DMS153 treated with DMSO at 0.1 percent for 48 hours (cell line): Measurements from ENCODE around the gene SLC28A1.
"Not testable (repeated sequence)": the region's sequence is repeated elsewhere in the genome, so short reads cannot be mapped to it uniquely, and the experiment has no call there.

ENCODE experiments used
- DNase-seq: peaks from one replicate; lab custom pipeline; 2025; ENCODE audit not compliant: unreplicated experiment; lab: John Stamatoyannopoulos, UW

The SLC28A1 gene, protein sequence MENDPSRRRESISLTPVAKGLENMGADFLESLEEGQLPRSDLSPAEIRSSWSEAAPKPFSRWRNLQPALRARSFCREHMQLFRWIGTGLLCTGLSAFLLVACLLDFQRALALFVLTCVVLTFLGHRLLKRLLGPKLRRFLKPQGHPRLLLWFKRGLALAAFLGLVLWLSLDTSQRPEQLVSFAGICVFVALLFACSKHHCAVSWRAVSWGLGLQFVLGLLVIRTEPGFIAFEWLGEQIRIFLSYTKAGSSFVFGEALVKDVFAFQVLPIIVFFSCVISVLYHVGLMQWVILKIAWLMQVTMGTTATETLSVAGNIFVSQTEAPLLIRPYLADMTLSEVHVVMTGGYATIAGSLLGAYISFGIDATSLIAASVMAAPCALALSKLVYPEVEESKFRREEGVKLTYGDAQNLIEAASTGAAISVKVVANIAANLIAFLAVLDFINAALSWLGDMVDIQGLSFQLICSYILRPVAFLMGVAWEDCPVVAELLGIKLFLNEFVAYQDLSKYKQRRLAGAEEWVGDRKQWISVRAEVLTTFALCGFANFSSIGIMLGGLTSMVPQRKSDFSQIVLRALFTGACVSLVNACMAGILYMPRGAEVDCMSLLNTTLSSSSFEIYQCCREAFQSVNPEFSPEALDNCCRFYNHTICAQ

GRCh38 chr15:84883916-84884781 is at the start of gene SLC28A1:
Gene SLC28A1, plus strand, starts transcription at chr15:84884662. Its CDS starts 3,099 bp downstream, at chr15:84887761.
- DNase-seq: no peak

DNA sequence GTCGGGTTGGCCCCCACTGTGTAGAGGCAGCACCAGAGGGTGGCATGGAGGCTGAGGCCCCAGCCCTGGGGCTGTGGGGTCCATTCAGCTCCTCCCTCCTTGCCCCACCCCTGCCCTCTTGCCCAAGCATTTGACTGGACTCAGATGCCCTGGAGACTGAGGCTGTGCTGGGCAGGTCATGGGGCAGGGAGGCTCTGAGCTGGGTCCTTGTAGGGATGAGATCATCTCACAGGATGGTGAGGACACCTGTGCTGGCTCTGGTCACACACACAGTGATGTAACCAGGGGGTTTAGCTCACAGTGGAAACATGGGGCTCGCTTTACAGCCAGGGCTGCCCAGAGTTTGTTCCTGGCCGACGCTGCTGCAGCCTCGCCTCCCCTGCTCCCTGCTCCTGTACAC is 49.5 kb upstream of the SLC28A1 start:
- DNase-seq: no peak

DNA sequence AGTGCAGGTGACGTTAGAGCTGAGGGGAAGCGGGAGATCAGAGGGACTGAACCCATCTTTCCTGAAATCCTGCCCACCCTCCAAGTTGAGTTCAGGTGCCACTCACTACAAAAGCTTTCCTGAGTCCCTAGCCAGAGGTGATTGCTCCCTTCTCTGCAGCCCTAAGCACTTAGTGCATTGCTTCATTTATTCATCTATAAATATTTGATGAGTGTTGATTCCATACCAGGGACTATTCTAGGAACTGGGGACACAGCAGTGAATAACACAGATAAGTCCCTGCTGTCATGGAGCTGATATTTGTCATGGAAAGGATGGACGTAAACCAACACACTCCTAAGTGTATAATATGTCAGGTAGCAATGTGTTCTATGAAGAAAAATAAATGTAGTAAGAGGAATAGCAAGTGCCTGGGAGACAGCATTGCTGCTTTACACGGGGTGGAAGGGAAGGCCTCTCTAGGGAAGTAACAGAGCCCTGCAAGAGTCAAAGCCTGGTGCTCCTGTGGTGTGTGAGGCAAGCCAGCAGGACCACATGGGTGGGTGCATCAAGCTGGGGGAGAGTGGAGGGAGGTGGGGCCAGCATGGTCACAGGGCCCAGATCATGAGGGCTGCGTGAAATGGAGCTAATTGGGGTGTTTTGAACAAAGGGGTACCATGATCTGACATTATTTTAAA is 48.7 kb upstream of the SLC28A1 start:
- DNase-seq: no peak

GRCh38 chr15:84836844-84837243 is 47.6 kb upstream of the SLC28A1 start:
- no peak for DNase-seq

DNA sequence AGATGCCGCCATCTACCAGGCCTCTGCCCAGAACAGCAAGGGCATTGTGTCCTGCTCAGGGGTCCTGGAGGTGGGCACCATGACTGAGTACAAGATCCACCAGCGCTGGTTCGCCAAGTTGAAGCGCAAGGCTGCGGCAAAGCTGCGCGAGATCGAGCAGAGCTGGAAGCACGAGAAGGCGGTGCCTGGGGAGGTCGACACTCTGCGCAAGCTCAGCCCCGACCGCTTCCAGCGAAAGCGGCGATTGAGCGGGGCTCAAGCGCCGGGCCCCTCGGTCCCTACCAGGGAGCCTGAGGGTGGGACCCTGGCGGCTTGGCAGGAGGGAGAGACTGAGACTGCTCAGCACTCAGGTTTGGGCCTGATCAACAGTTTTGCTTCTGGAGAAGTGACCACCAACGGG is 44.7 kb upstream of the SLC28A1 start:
- DNase-seq: no peak

DNA sequence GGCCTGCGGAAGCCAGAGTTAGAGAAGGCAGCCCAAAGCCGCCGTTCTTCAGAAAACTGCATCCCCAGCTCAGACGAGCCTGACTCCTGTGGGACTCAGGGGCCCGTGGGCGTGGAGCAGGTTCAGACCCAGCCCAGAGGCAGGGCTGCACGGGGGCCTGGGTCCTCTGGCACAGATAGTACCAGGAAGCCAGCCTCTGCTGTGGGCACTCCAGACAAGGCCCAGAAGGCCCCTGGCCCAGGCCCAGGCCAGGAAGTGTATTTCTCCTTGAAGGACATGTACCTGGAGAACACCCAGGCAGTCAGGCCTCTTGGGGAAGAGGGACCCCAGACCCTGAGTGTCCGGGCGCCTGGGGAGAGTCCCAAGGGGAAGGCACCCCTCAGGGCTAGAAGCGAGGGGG is 44.2 kb upstream of the SLC28A1 start:
- DNase-seq: no peak

DNA sequence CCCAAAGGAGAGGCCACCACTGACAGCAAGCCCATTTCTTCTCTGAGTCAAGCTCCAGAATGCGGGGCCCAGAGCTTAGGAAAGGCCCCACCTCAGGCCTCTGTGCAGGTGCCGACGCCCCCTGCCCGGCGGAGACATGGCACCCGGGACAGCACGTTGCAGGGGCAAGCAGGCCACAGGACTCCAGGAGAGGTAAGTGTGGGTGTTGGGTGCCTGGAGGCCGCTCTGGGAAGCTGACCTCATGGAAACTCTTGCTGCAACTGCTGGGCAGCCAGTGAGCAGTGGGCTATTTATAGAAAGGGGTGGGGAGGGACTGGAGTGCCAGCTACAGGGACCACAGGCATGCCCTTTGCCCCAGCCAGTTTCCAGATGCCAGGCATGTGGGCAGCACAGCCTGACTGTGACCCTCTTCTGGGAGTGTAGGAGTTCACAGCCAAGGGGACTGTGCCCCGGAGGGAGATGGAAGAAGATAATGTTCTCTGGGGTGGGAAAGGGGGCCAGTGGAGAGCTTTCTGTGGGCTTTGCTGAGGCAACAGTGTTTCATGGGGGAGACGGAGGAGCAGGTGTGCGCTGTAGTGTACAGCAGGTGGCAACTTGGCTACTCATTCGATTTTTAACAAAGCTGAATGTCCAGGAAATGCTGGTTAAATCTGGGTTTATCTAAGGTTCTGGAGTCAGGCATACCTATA is 43.6 kb upstream of the SLC28A1 start:
- DNase-seq: no peak

- no peak for DNase-seq
These were observed 41.7 kb upstream of the SLC28A1 start for GRCh38 chr15:84842781-84843180.

GRCh38 chr15:84844964-84845363 is 39.5 kb upstream of the SLC28A1 start:
- no peak for DNase-seq

- not testable (repeated sequence) for DNase-seq
These were observed 38.8 kb upstream of the SLC28A1 start for GRCh38 chr15:84845631-84846030.

DNA sequence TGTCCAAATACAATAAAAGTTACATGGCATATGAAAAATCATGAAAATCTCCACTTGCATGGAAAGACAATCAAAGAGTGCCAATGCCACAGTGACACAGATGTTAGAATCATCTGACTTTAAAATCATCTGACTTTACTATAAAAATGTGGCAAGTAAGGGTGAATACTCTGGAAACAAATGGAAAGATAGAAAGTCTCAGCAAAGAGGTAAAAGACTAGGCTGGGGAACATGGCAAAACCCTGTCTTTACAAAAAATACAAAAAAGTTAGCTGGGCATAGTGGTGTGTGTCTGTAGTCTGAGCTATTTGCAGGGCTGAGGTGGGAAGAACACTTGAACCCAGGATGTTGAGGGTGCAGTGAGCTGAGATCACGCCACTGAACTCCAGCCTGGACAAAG is 38.2 kb upstream of the SLC28A1 start:
- no peak for DNase-seq

DNA sequence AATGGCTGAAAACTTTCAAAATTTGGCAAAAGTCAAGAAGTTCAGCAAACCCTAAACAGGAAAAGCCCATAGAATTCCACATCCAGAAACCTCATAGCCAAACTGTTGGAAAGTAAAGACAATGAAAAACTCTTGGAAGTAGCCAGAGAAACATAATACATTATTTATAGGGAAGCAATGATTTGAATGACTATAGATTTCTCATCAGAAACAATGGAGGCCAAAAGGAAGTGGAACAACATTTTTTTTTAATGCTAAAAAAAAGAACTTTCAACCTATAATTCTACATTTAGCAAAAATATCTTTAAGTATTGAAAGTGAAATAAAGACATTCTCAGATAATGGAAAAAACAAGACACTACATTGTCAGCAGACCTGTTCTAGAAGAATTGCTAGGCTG is 37.1 kb upstream of the SLC28A1 start:
- no peak for DNase-seq

DNA sequence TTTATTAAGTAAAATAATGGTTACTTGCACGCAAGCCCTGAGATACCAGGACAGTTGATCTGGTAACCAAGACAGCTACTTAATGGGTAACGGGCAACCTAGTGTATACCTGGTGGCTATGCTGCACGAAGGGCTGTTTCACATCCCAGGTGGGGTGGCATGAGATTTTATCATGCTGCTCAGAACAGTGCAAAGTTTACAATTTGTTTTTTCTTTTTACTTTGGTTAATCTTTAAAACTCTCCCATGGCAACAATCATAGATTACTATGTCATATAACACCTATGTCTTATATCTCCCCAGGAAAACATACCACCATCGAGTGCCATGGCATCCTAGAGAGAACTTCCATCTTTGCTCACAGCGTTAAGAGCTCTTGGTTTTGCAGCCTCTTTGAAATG is 32.2 kb upstream of the SLC28A1 start:
- no peak for DNase-seq

- no peak for DNase-seq
These were observed 29.3 kb upstream of the SLC28A1 start for GRCh38 chr15:84855136-84855535.

DNA sequence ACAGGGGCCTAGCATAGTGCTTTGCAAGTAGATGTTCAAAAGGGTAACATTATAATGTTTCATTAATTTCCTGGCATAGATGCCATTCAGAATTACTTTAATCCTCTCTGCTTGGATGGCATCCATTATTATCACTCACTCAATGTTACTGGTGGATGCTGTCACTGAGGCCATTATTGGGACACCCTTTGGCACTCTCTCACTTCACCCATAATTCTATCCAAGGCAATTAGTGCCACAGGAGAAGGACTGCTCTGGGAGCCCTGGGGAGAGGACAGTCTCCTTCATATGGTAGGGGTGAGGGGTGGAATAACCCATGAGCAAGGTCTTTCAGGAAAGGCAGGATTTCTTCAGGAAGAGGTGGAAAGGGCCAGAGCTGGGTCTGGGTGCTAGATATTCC is 28.7 kb upstream of the SLC28A1 start:
- DNase-seq: no peak

GRCh38 chr15:84856731-84857417 is 27.6 kb upstream of the SLC28A1 start:
- DNase-seq: no peak

GRCh38 chr15:84857418-84858004 is 27.0 kb upstream of the SLC28A1 start:
- no peak for DNase-seq

DNA sequence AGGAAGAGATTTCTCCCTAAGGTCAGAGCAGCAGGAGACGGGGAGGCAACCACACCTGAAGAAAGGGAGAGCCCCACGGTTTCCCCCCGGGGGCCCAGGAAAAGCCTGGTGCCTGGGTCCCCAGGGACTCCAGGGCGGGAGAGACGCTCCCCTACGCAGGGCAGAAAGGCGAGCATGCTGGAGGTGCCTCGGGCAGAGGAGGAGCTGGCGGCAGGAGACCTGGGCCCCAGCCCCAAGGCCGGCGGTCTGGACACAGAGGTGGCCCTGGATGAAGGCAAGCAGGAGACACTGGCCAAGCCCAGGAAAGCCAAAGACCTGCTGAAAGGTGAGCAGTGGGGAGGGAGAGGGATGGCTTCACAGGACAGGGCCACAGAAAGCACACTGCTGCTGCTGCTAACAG is 26.2 kb upstream of the SLC28A1 start:
- no peak for DNase-seq

- DNase-seq: no peak
These were observed 25.3 kb upstream of the SLC28A1 start for GRCh38 chr15:84859144-84859543.

DNA sequence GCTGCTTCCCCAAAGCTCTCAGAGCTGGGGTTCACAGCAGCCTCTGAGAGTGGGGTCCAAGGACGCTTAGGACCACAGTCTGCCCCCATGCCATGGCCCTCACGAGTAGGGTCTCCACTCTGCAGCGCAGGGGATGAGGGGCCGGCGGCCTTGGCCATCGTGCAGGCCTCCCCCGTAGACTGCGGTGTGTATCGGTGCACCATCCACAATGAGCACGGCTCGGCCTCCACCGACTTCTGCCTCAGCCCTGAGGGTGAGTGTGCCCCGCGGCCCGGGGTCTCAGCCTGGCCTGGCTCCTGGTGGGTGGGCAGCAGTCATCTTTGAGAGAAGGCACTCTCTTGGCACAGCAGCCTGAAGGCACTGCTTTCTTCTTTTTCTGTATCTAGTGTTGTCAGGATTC is 24.8 kb upstream of the SLC28A1 start:
- DNase-seq: no peak
